Spleen (tissue), 11 donors: ENCODE results near the gene COL1A2. TPM values are rescaled to one million over a fixed set of nuclear protein-coding genes. Genes with fewer than 3 reads are reported as not detected.

Experiments
- DNase-seq: peaks from one replicate; pipeline ENCODE4 v3.0.0-alpha.2; 2020
- H3K27ac ChIP-seq, 8 donors: fragments of 200-600 bp; sonication (generic) in 7 of 8; 1 replicate in 4 of 8; 2 replicates in 4 of 8; pipeline versions ENCODE4 v1.5.0 to v1.8.0; 2016 to 2021; ENCODE audit warnings: inconsistent platforms in 4 of 8, mild to moderate bottlenecking in 4 of 8, moderate library complexity in 1 of 8
- H3K27me3 ChIP-seq, 7 donors: fragments of 200-600 bp; sonication (generic) in 6 of 7; replicated peaks in 1 of 7; 1 replicate in 4 of 7; 2 replicates in 3 of 7; pipeline versions ENCODE4 v1.5.0 to v1.8.0; 2016 to 2021; ENCODE audit warnings: inconsistent platforms in 3 of 7, mild to moderate bottlenecking in 1 of 7
- H3K36me3 ChIP-seq, 6 donors: fragments of 200-600 bp; sonication (generic) in 5 of 6; 1 replicate in 4 of 6; 2 replicates in 2 of 6; pipeline versions ENCODE4 v1.5.0 to v1.8.0; 2016 to 2021; ENCODE audit warnings: inconsistent platforms in 2 of 6
- H3K4me1 ChIP-seq, 6 donors: fragments of 200-600 bp; sonication (generic) in 5 of 6; 1 replicate in 3 of 6; 2 replicates in 3 of 6; pipeline versions ENCODE4 v1.5.0 to v1.8.0; 2016 to 2021; ENCODE audit warnings: inconsistent platforms in 3 of 6
- H3K4me3 ChIP-seq, 8 donors: fragments of 200-600 bp; sonication (generic) in 7 of 8; 1 replicate in 4 of 8; 2 replicates in 4 of 8; pipeline versions ENCODE4 v1.5.0 to v1.8.0; 2016 to 2021; ENCODE audit warnings: inconsistent platforms in 4 of 8, mild to moderate bottlenecking in 4 of 8, moderate library complexity in 2 of 8
- H3K9me3 ChIP-seq, 8 donors: fragments of 200-600 bp; sonication (generic) in 7 of 8; 1 replicate in 4 of 8; 2 replicates in 4 of 8; pipeline versions ENCODE4 v1.5.0 to v1.8.0; 2016 to 2021; ENCODE audit warnings: inconsistent platforms in 4 of 8
- POLR2A ChIP-seq, 3 donors: fragments of 450-650 bp; IDR thresholded peaks; one replicate each; pipeline ENCODE4 v1.5.1; 2017; ENCODE audit warnings: antibody characterized with exemption in 3 of 3, mild to moderate bottlenecking in 1 of 3
- POLR2AphosphoS5 ChIP-seq, 3 donors: sonication (generic); formaldehyde crosslinking; IDR thresholded peaks; one replicate each; pipeline ENCODE4 v1.5.1; 2017; ENCODE audit warnings: antibody characterized with exemption in 3 of 3
- WGBS, 5 donors: extraction: QIAGEN DNeasy Blood & Tissue Kit in 3 of 5; methylation state at CpG; one replicate each; pipeline versions ENCODE4 v1.1.5 to v1.1.7; 2013 to 2018; 5-methylcytosine and 5-hydroxymethylcytosine counted together
- intact Hi-C: fragments of 100-400 bp; cut with DNase I; formaldehyde crosslinking; loops from one replicate; pipeline ENCODE4 v1.15.0; 2023; ENCODE audit warnings: low total_unique reads
- polyA plus RNA-seq, 3 donors: library from polyadenylated mRNA; stranded (reverse); fragments of 200-250 nt; gene quantifications; one replicate each; pipeline ENCODE4 v1.2.1, GENCODE V29; 2013
- total RNA-seq, 7 donors: library from RNA; depleted of rRNA in 3 of 7; stranded (reverse); fragments of >200 nt in 3 of 7; fragmentation: NEBNext Ultra II Directional in 4 of 7; extraction: Animal tissue kit (Norgen Biotek cat#: 25700) in 4 of 7; gene quantifications; one replicate each; pipeline versions ENCODE4 v1.1.0 to v1.2.1, GENCODE V29; 2016 to 2021
- TF ChIP-seq, protein P1 (sequence below), 11 experiments: fragments of 200-600 bp in 7 of 11; fragments of 450-650 bp in 4 of 11; sonication (generic) in 4 of 11; IDR thresholded peaks in 8 of 11; conservative IDR thresholded peaks in 3 of 11; 1 replicate in 7 of 11; 2 replicates in 4 of 11; pipeline versions ENCODE4 v1.4.0 to v1.8.0; 2016 to 2021; ENCODE audit warnings: antibody characterized with exemption in 11 of 11, inconsistent platforms in 4 of 11, mild to moderate bottlenecking in 1 of 11
- donor health status: healthy with polysubstance abuse.
- donor health status: DM: no; HTN: no; CAD: no; lungs with moderate emphysema.
- donor health status: DM: no; HTN: no; CAD: no.
- donor health status: Bipolar disorder and iron deficiency.
- donor health status: healthy.
- donor health status: DM: no; HTN: no; CAD: no.
- donor health status: DM: yes; HTN: yes; CAD: no.

The COL1A2 gene
- total and polyA plus RNA-seq, 10 donors, result 39.7 to 228 (median 116) TPM

DNA sequence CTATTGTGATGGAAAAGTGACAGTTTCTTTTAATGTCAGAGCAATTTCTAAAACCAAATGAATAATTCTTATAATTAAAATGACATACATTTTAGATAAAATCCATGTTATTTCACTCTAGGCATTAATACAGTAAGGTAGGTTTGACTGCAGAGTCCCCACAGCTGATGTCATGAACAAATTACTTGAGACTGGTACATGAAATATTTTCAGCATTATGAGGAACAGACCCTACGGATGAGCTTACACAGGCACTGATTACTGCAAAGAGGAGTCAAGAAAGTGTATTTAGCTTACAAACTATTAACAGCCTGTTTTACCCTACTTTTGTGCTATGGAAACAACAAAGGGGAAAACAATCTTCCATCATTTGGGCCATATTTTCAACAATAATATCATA, 8.9 kb downstream of the COL1A2 start:
- H3K4me1 ChIP-seq, result peaks cover 0 to 3% (median 0%) of the 10 kb centered on the region in 6 donors
- H3K9me3 ChIP-seq, result no peaks in the 10 kb centered on the region
- intact Hi-C loops, result no loop called here
- H3K36me3 ChIP-seq, result peaks cover 0 to 8% (median 0%) of the 10 kb centered on the region in 6 donors
- WGBS, 5 donors, result 72 to 98% (median 92%) methylated on average over 1 of the region's 1 CpG
- no peak for DNase-seq
- TF ChIP-seq, protein P1, sequence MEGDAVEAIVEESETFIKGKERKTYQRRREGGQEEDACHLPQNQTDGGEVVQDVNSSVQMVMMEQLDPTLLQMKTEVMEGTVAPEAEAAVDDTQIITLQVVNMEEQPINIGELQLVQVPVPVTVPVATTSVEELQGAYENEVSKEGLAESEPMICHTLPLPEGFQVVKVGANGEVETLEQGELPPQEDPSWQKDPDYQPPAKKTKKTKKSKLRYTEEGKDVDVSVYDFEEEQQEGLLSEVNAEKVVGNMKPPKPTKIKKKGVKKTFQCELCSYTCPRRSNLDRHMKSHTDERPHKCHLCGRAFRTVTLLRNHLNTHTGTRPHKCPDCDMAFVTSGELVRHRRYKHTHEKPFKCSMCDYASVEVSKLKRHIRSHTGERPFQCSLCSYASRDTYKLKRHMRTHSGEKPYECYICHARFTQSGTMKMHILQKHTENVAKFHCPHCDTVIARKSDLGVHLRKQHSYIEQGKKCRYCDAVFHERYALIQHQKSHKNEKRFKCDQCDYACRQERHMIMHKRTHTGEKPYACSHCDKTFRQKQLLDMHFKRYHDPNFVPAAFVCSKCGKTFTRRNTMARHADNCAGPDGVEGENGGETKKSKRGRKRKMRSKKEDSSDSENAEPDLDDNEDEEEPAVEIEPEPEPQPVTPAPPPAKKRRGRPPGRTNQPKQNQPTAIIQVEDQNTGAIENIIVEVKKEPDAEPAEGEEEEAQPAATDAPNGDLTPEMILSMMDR (IDR thresholded peaks at IDR 0.05 in 8 of 11, conservative IDR thresholded peaks at IDR 0.05 in 3 of 11), result no peak
- TF ChIP-seq POLR2A (IDR thresholded peaks at IDR 0.05) (no peak), POLR2AphosphoS5 (IDR thresholded peaks at IDR 0.05) (no peak)
- no peak overlapping the region for H3K4me3 ChIP-seq
- no peaks in the 10 kb centered on the region for H3K27me3 ChIP-seq
- no peak overlapping the region for H3K27ac ChIP-seq

DNA sequence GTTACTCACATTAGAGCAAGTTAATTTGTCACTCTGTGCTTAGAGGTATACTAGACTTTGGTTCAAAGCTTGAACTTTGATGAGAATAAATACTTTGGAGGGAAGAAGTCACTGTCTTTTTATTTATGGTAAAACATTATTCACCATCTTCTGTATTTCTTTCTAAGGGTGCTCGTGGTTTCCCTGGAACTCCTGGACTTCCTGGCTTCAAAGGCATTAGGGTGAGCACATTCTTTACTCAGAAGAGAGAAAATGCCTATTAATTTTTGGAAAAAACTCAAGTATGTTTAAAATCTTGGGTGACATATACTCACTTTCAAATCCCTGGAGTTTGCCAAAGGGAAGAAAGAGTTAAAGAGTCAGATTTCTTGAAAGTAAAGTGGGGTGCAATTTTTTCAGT, 10.8 kb downstream of the COL1A2 start:
- Histone ChIP-seq H3K36me3 (peaks cover 0 to 20% (median 0%) of the 10 kb centered on the region in 6 donors), H3K27me3 (no peaks in the 10 kb centered on the region), H3K4me3 (no peak overlapping the region), H3K4me1 (no peaks in the 10 kb centered on the region), H3K9me3 (no peaks in the 10 kb centered on the region), H3K27ac (no peak overlapping the region)
- TF ChIP-seq, protein P1 (IDR thresholded peaks at IDR 0.05 in 8 of 11, conservative IDR thresholded peaks at IDR 0.05 in 3 of 11), result no peak
- TF ChIP-seq POLR2AphosphoS5 (IDR thresholded peaks at IDR 0.05) (no peak), POLR2A (IDR thresholded peaks at IDR 0.05) (no peak)
- DNase-seq, result no peak
- 42 to 66% (median 51%) methylated on average over 1 of the region's 1 CpG for WGBS, 5 donors
- intact Hi-C loops, result no loop called here

DNA sequence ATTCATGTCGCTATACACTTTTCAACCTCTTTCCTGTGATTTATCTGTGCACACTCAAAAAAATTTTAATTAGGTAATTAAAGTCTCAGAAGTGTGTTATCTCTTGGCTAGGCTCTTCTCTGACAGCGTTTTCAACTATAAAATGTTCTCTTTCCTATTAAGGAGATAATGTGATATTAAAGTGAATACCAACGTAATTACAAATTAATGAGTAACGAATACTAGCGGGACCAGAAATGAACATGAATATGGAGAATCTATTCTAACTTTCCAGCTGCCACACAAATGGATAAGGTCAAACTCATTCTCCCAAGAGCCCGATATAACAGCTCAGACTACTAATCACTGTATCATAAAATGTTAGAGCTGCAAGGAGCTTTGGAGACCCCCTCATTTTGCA, 12.0 kb downstream of the COL1A2 start:
- TF ChIP-seq, protein P1 (IDR thresholded peaks at IDR 0.05 in 8 of 11, conservative IDR thresholded peaks at IDR 0.05 in 3 of 11), result no peak
- TF ChIP-seq POLR2A (IDR thresholded peaks at IDR 0.05) (no peak), POLR2AphosphoS5 (IDR thresholded peaks at IDR 0.05) (no peak)
- H3K27me3 ChIP-seq, result no peaks in the 10 kb centered on the region
- H3K36me3 ChIP-seq, result peaks cover 0 to 24% (median 0%) of the 10 kb centered on the region in 6 donors
- H3K4me3 ChIP-seq, result no peak overlapping the region
- H3K27ac ChIP-seq, result no peak overlapping the region
- no peaks in the 10 kb centered on the region for H3K9me3 ChIP-seq
- WGBS, 5 donors, result 75 to 94% (median 88%) methylated on average over 6 of the region's 6 CpGs
- no peaks in the 10 kb centered on the region for H3K4me1 ChIP-seq
- DNase-seq, result no peak
- intact Hi-C loops, result no loop called here

DNA sequence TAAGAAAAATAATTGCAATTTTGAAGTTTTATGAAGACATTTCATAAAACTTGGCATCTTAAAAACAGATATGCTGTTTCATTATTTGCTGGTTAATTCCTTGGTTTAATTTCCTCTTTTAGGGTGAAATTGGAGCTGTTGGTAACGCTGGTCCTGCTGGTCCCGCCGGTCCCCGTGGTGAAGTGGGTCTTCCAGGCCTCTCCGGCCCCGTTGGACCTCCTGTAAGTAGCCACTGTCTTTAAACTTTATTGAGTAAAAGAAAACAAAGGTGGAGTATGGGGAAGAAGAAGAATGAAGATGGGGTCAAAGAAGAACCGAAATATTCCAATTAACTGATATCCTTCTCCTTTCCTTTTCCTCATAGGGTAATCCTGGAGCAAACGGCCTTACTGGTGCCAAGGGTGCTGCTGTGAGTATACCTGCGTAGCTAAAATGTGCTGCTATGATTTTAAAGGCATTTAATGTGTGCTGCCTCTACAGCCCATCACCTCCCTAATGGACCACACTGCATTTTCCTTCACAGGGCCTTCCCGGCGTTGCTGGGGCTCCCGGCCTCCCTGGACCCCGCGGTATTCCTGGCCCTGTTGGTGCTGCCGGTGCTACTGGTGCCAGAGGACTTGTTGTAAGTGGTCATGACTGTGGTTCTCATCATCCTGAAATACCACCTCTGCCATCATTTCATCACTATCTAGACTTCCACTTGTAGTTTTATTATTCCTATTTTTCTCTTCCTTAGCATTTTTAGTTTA, 14.7 kb downstream of the COL1A2 start:
- no peak overlapping the region for H3K27ac ChIP-seq
- intact Hi-C loops, result no loop called here
- H3K4me1 ChIP-seq, result no peaks in the 10 kb centered on the region
- no peak for TF ChIP-seq POLR2AphosphoS5 (IDR thresholded peaks at IDR 0.05)
- TF ChIP-seq, protein P1 (IDR thresholded peaks at IDR 0.05 in 8 of 11, conservative IDR thresholded peaks at IDR 0.05 in 3 of 11), result no peak
- no peak for TF ChIP-seq POLR2A (IDR thresholded peaks at IDR 0.05)
- H3K36me3 ChIP-seq, result peaks cover 0 to 30% (median 0%) of the 10 kb centered on the region in 6 donors
- no peak overlapping the region for H3K4me3 ChIP-seq
- 78 to 89% (median 87%) methylated on average over 15 of the region's 15 CpGs for WGBS, 5 donors
- no peaks in the 10 kb centered on the region for H3K9me3 ChIP-seq
- no peaks in the 10 kb centered on the region for H3K27me3 ChIP-seq
- no peak for DNase-seq
